HCT116 (cell line): ENCODE measurements around the gene HMGA1. TPM values are rescaled to one million over a fixed set of nuclear protein-coding genes. Genes with fewer than 3 reads are reported as not detected.

Experiments used
- EGR1 ChIP-seq: IDR thresholded peaks from 2 replicates; pipeline ENCODE4 v1.6.1; 2012; ENCODE audit warnings: low read depth
- EZH2 ChIP-seq: fragments of 200-600 bp; sonication (generic); IDR thresholded peaks from 2 replicates; pipeline ENCODE4 v1.6.1; 2017; ENCODE audit warnings: antibody characterized with exemption, mixed run types
- EZH2phosphoT487 ChIP-seq: fragments of 200-600 bp; IDR thresholded peaks from 2 replicates; pipeline ENCODE4 v1.6.1; 2018; ENCODE audit warnings: antibody characterized with exemption, borderline replicate concordance
- FOSL1 ChIP-seq: IDR thresholded peaks from 2 replicates; pipeline ENCODE4 v1.6.1; 2012; ENCODE audit warnings: low read depth
- SIN3A ChIP-seq: IDR thresholded peaks from 2 replicates; pipeline ENCODE4 v1.6.1; 2012; ENCODE audit warnings: low read depth
- TCF7L2 ChIP-seq: IDR thresholded peaks from 2 replicates; pipeline ENCODE4 v1.7.0; 2011; ENCODE audit warnings: borderline replicate concordance, inconsistent platforms; ENCODE audit not compliant: insufficient read depth, insufficient read length; ENCODE audit errors: extremely low read depth
- ZNF274 ChIP-seq: fragments of 200-500 bp; sonication (Bioruptor generic); IDR thresholded peaks from 2 replicates; pipeline ENCODE4 v1.6.1; 2014; ENCODE audit warnings: mild to moderate bottlenecking, low read depth, low read length, inconsistent platforms
- total RNA-seq: library from RNA; stranded (reverse); gene quantifications from one replicate; pipeline ENCODE4 v1.2.1, GENCODE V29; 2021; ENCODE audit not compliant: unreplicated experiment
- TF ChIP-seq, protein P1 (sequence below): IDR thresholded peaks from 2 replicates; pipeline ENCODE4 v1.6.1; 2012; ENCODE audit warnings: low read depth
- TF ChIP-seq, protein P2 (sequence below): IDR thresholded peaks from 2 replicates; pipeline ENCODE4 v1.6.1; 2012
- TF ChIP-seq, protein P3 (sequence below): IDR thresholded peaks from 2 replicates; pipeline ENCODE4 v1.6.1; 2012
- TF ChIP-seq, protein P4 (sequence below): IDR thresholded peaks from 2 replicates; pipeline ENCODE4 v1.6.1; 2011; ENCODE audit warnings: mild to moderate bottlenecking, low read length, moderate library complexity; ENCODE audit not compliant: insufficient replicate concordance; ENCODE audit errors: extremely low read depth

The HMGA1 gene
- total RNA-seq, 1 experiment from 2014 or later: 2,459 TPM

DNA sequence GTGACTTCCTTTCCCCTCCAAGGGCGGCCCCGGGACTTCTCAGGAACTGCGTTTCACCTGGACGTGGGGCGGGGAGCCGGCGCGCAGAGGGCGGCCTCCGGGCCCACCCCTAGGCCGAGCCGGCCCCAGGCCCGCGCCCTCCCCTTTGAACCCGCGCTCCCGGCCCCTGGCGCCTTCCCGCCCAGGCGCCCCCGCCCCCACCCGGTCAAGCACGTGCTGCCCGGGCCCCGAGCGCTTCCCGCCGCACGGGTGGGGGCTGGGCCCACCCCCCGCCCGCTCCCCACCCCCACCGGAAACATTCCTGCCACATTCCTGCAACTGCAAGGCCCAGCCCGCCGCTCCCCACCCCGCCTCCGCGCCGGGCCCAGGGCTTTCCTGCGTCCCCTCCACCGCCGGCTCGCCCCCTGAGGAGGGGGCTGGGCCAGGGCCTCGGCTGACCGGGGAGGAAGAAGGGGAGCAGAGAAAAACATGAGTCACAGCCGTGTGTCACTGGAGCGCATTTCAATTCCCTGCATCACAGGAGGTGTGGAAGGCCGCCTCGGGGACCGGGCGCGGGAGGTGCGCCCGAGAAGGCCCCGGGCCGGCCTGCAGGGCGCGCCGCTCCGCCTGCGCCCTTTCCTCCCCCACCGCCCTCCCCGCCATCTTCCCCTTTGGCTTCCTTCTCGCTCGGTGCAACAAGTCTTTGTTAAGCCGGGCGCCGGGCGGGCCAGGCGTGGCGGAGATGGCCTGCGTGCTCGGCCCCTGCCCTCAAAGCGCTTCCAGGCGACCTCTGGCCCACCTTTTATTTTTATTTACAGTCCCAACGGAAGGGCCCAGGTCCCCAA lies 1.2 kb upstream of the HMGA1 start (continued):
- TF ChIP-seq, protein P1, sequence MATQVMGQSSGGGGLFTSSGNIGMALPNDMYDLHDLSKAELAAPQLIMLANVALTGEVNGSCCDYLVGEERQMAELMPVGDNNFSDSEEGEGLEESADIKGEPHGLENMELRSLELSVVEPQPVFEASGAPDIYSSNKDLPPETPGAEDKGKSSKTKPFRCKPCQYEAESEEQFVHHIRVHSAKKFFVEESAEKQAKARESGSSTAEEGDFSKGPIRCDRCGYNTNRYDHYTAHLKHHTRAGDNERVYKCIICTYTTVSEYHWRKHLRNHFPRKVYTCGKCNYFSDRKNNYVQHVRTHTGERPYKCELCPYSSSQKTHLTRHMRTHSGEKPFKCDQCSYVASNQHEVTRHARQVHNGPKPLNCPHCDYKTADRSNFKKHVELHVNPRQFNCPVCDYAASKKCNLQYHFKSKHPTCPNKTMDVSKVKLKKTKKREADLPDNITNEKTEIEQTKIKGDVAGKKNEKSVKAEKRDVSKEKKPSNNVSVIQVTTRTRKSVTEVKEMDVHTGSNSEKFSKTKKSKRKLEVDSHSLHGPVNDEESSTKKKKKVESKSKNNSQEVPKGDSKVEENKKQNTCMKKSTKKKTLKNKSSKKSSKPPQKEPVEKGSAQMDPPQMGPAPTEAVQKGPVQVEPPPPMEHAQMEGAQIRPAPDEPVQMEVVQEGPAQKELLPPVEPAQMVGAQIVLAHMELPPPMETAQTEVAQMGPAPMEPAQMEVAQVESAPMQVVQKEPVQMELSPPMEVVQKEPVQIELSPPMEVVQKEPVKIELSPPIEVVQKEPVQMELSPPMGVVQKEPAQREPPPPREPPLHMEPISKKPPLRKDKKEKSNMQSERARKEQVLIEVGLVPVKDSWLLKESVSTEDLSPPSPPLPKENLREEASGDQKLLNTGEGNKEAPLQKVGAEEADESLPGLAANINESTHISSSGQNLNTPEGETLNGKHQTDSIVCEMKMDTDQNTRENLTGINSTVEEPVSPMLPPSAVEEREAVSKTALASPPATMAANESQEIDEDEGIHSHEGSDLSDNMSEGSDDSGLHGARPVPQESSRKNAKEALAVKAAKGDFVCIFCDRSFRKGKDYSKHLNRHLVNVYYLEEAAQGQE: no peak
- TF ChIP-seq FOSL1: no peak
- peak; percentile 73 for TF ChIP-seq TCF7L2
- TF ChIP-seq EZH2: no peak
- no peak for TF ChIP-seq SIN3A
- no peak for TF ChIP-seq EZH2phosphoT487
- TF ChIP-seq ZNF274: no peak
- TF ChIP-seq, protein P2, sequence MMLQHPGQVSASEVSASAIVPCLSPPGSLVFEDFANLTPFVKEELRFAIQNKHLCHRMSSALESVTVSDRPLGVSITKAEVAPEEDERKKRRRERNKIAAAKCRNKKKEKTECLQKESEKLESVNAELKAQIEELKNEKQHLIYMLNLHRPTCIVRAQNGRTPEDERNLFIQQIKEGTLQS: no peak
- TF ChIP-seq, protein P3, sequence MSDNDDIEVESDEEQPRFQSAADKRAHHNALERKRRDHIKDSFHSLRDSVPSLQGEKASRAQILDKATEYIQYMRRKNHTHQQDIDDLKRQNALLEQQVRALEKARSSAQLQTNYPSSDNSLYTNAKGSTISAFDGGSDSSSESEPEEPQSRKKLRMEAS: no peak
- TF ChIP-seq EGR1: no peak
- TF ChIP-seq, protein P4, sequence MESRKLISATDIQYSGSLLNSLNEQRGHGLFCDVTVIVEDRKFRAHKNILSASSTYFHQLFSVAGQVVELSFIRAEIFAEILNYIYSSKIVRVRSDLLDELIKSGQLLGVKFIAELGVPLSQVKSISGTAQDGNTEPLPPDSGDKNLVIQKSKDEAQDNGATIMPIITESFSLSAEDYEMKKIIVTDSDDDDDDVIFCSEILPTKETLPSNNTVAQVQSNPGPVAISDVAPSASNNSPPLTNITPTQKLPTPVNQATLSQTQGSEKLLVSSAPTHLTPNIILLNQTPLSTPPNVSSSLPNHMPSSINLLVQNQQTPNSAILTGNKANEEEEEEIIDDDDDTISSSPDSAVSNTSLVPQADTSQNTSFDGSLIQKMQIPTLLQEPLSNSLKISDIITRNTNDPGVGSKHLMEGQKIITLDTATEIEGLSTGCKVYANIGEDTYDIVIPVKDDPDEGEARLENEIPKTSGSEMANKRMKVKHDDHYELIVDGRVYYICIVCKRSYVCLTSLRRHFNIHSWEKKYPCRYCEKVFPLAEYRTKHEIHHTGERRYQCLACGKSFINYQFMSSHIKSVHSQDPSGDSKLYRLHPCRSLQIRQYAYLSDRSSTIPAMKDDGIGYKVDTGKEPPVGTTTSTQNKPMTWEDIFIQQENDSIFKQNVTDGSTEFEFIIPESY: peak; percentile 39
